Osteoblast (primary cell): ENCODE measurements around the gene GPR31. TPM values are rescaled to one million over a fixed set of nuclear protein-coding genes. Genes with fewer than 3 reads are reported as not detected.

Source experiments
- DNase-seq: peaks from one replicate; pipeline ENCODE4 v3.0.0; 2011; ENCODE audit warnings: low spot score, mixed read lengths; ENCODE audit not compliant: insufficient read length; ENCODE audit errors: missing footprints
- H2AFZ ChIP-seq: 2 replicates; pipeline ENCODE4 v1.6.0; 2011; ENCODE audit warnings: mild to moderate bottlenecking, low read length
- H3K27ac ChIP-seq: 2 replicates; pipeline ENCODE4 v1.5.1; 2011; ENCODE audit warnings: mild to moderate bottlenecking, low read depth, low read length, moderate library complexity
- H3K27me3 ChIP-seq: 2 replicates; pipeline ENCODE4 v1.6.0; 2012; ENCODE audit warnings: mild to moderate bottlenecking, control low read depth, inconsistent platforms, low read length, moderate library complexity; ENCODE audit not compliant: insufficient read depth
- H3K36me3 ChIP-seq: 2 replicates; pipeline ENCODE4 v1.5.1; 2011; ENCODE audit warnings: mild to moderate bottlenecking, low read length, control low read depth, moderate library complexity; ENCODE audit not compliant: insufficient read depth
- H3K4me1 ChIP-seq: 2 replicates; pipeline ENCODE4 v1.5.1; 2011; ENCODE audit warnings: mild to moderate bottlenecking, low read length, control low read depth, moderate library complexity; ENCODE audit not compliant: insufficient read depth
- H3K4me2 ChIP-seq: 2 replicates; pipeline ENCODE4 v1.6.0; 2011; ENCODE audit warnings: mild to moderate bottlenecking, low read length; ENCODE audit not compliant: insufficient read depth
- H3K4me3 ChIP-seq: fragments of 200-600 bp; sonication (generic); 3 replicates; pipeline ENCODE4 v1.5.1; 2012; ENCODE audit warnings: mild to moderate bottlenecking, low read length, inconsistent platforms; ENCODE audit not compliant: insufficient read depth
- H3K79me2 ChIP-seq: 2 replicates; pipeline ENCODE4 v1.6.0; 2012; ENCODE audit warnings: mild to moderate bottlenecking, low read length, control low read depth, inconsistent platforms; ENCODE audit not compliant: insufficient read depth
- H3K9me3 ChIP-seq: 2 replicates; pipeline ENCODE4 v1.5.1; 2011; ENCODE audit warnings: low read depth, low read length, control low read depth
- H4K20me1 ChIP-seq: 2 replicates; pipeline ENCODE4 v1.6.0; 2012; ENCODE audit warnings: mild to moderate bottlenecking, low read length, control low read depth; ENCODE audit not compliant: insufficient read depth
- total RNA-seq: library from RNA; depleted of rRNA; stranded (reverse); fragments of >200 nt; gene quantifications from 2 replicates; pipeline ENCODE4 v1.2.3, GENCODE V29; 2012
- TF ChIP-seq, protein P1 (sequence below): IDR thresholded peaks from 2 replicates; pipeline ENCODE4 v1.5.1; 2011; ENCODE audit warnings: mild to moderate bottlenecking, low read depth, low read length, moderate library complexity; ENCODE audit errors: extremely low read depth

GPR31 gene
- total RNA-seq, 1 donor: not detected

DNA sequence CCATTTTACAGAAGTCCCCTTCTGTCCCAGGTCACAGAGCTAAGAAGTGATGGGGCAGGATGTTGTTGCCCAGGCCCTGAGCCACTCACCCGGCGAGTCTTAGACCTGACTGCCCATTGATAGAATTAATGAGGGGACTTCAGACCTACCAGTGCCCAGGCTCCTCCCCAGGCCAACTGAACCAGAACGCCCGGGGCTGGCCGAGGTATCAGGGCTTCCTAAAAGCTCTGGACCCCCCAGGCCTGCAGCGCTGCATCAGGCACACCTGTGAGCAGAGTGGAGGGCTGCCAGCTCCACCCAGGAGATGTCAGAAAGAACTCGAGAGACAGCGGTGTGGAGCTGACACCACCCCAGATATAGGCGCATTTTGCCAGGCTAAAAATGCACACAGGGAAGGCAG lies 3.5 kb downstream of the GPR31 start:
- no peaks in the 10 kb centered on the region for H3K79me2 ChIP-seq
- DNase-seq: no peak
- TF ChIP-seq, protein P1, sequence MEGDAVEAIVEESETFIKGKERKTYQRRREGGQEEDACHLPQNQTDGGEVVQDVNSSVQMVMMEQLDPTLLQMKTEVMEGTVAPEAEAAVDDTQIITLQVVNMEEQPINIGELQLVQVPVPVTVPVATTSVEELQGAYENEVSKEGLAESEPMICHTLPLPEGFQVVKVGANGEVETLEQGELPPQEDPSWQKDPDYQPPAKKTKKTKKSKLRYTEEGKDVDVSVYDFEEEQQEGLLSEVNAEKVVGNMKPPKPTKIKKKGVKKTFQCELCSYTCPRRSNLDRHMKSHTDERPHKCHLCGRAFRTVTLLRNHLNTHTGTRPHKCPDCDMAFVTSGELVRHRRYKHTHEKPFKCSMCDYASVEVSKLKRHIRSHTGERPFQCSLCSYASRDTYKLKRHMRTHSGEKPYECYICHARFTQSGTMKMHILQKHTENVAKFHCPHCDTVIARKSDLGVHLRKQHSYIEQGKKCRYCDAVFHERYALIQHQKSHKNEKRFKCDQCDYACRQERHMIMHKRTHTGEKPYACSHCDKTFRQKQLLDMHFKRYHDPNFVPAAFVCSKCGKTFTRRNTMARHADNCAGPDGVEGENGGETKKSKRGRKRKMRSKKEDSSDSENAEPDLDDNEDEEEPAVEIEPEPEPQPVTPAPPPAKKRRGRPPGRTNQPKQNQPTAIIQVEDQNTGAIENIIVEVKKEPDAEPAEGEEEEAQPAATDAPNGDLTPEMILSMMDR: no peak
- H3K9me3 ChIP-seq: no peaks in the 10 kb centered on the region
- no peak overlapping the region for H3K4me3 ChIP-seq
- no peaks in the 10 kb centered on the region for H3K4me1 ChIP-seq
- H3K27me3 ChIP-seq: no peaks in the 10 kb centered on the region
- H4K20me1 ChIP-seq: no peaks in the 10 kb centered on the region
- no peak overlapping the region for H3K4me2 ChIP-seq
- H3K36me3 ChIP-seq: no peaks in the 10 kb centered on the region
- H3K27ac ChIP-seq: no peak overlapping the region
- H2AFZ ChIP-seq: no peak overlapping the region

DNA sequence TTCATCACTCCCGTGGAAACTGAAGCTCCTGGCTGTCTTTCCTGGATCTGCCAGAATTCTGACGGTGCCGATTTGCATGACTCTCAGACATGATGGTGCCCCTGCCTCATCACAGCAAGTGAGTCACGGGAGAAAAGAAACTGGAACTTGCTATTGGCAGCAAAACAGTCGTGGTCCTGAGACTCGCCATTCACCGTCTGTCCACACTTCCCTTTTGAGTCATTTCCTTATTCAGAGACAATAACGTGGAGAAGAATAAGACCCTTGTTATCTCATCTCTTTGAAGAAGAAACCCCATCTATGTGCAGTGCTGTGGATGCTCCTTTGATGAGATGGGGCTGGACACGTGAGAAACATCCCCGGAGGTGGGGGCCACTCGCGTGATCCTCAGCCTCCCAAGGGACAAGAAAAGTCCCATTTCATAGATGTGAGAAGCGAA lies 4.2 kb downstream of the GPR31 start:
- Histone ChIP-seq H3K4me1 (no peaks in the 10 kb centered on the region), H2AFZ (peak overlapping the region; percentile 31), H3K27me3 (no peaks in the 10 kb centered on the region), H3K4me3 (peak overlapping the region; percentile 38), H4K20me1 (no peaks in the 10 kb centered on the region), H3K79me2 (no peaks in the 10 kb centered on the region), H3K9me3 (no peaks in the 10 kb centered on the region), H3K4me2 (peak overlapping the region; percentile 64), H3K27ac (no peak overlapping the region), H3K36me3 (no peaks in the 10 kb centered on the region)
- peak; percentile 85 for DNase-seq
- TF ChIP-seq, protein P1: no peak

DNA sequence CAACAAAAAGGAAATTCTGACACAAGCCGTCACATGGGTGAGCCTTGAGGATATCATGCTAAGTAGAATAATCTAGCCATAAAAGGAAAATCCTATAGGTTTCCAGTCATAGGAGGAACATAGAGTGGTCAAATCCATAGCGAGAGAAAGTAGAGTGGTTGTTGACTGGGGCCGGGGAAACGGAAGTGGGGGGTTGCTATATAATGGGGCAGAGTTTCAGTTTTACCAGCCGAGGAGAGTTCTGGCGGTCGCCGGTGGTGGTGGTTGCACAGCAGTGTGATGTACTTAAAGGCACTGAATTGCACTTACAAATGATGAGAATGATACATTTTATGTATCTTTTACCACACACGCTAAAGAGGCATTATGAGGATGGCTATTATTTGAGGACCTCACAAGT lies 4.9 kb downstream of the GPR31 start:
- H3K4me1 ChIP-seq: no peaks in the 10 kb centered on the region
- no peaks in the 10 kb centered on the region for H3K79me2 ChIP-seq
- H3K4me2 ChIP-seq: peak overlapping the region; percentile 64
- TF ChIP-seq, protein P1: no peak
- H2AFZ ChIP-seq: peak overlapping the region; percentile 31
- no peaks in the 10 kb centered on the region for H3K36me3 ChIP-seq
- no peaks in the 10 kb centered on the region for H3K27me3 ChIP-seq
- no peak for DNase-seq
- H3K4me3 ChIP-seq: no peak overlapping the region
- H3K9me3 ChIP-seq: no peaks in the 10 kb centered on the region
- no peak overlapping the region for H3K27ac ChIP-seq
- no peaks in the 10 kb centered on the region for H4K20me1 ChIP-seq

DNA sequence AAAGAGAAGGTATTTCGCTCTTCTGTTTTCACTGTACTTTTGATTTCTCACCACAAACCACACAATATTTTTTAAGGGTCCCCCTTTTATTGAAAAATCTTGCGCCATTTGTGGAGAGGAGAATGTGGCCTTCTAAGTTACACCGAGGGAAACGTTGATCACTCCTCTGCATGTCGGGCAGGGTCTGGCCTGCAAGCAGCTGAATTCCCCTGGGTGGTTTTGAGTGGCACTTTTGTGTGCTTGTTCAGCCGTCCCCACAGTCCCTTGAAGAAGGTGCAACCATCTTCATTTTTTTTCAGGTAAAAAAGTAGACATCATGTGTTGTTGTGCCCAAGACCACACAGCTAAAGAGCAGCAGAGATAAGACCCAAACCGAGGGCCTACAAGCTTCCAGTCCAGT lies 6.1 kb downstream of the GPR31 start:
- no peak overlapping the region for H2AFZ ChIP-seq
- H3K79me2 ChIP-seq: no peaks in the 10 kb centered on the region
- TF ChIP-seq, protein P1: no peak
- no peak overlapping the region for H3K27ac ChIP-seq
- H3K4me3 ChIP-seq: no peak overlapping the region
- H3K27me3 ChIP-seq: no peaks in the 10 kb centered on the region
- H3K9me3 ChIP-seq: no peaks in the 10 kb centered on the region
- H4K20me1 ChIP-seq: no peaks in the 10 kb centered on the region
- H3K36me3 ChIP-seq: no peaks in the 10 kb centered on the region
- no peak for DNase-seq
- no peaks in the 10 kb centered on the region for H3K4me1 ChIP-seq
- H3K4me2 ChIP-seq: no peak overlapping the region
